GM19239 (cell line): Measurements from ENCODE around the gene AQP6.

Experiments used
- DNase-seq: peaks from one replicate; pipeline ENCODE4 v3.0.0; 2011; ENCODE audit warnings: low spot score; ENCODE audit not compliant: insufficient read length
- FAIRE-seq: peaks from 2 replicates; lab custom pipeline; 2011; peaks lifted over from hg19 to GRCh38; lab: Jason Lieb, UNC

The AQP6 gene

GRCh38 chr12:49967777-49968250 lies 4.9 kb upstream of the AQP6 start:
- no peak for DNase-seq
- no peak for FAIRE-seq

DNA sequence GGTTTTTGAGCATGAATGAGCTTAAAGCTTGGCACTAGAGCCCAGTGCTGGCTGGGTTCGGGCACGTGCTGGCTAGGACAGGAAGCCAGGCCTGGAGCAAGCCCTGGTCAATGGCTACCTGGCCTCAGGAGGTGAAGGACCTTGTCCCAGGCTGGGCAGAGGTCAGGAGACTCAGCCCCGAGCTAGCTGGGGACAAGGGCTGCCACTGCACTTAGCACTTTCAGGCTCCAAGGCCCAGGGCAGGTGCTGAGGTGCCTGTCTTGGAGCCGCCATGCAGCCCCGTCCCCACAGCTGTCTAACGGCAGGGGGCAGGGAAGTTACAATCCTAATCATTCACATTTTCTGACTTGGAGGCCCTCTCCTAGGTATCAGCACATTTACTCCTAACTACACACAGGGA lies 4.3 kb upstream of the AQP6 start:
- no peak for FAIRE-seq
- DNase-seq: no peak

DNA sequence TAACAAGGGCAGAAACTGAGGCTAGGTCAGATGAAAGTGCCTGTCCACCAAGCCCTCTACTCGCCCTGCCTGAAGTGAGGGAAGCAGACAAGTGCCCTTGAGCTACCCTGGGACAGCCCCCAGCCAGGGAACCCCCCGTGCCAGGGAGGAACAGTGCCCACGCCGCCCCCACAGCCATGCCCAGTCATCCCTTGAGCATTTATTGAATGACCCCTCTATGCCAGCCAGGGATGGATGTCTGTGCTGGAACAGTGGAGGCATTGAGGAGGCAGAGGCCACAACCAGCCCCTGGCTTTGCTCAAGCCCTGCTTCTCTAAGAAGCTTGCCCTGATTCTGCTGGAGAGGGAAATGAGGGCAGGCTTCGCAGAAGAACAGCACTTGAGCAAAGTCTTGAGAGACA lies 3.7 kb upstream of the AQP6 start:
- FAIRE-seq (no peak), DNase-seq (no peak)

DNA sequence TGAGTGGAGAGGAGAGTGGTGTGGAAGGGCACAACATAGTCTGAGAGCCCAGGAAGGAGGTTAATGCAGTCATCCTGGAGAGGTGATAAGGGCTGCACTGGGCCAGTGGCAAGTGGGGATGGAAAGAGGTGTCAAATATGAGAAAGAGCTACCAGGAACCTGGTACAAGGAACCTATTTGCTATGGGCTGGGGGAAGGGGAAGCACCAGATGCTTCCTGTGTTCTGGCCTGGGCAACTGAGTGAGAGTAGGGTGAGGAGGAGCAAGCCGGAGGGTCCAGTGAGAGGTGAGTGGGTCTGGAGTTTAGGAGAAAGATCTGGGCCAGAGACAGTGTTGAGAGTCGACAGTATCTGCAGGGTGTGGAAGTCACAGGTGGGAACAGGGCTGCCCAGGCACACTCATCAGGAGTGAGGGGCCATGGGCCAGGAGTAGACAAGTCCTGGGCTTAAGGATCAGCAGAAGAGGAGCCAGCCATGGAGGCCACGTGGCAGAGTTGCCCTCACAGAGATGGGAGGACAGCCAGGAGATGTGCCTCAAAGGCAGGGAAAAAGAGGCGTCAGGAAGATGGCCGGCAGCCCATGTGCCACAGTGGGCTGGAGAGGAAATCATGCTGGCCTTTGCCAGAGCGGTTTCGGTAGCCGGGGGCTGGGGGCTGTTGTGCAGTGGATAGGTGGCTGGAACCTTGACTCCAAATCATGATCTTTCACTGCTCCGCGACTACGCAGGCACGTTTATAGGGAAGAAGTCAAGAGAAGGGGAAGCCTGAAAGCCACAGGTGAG lies 2.9 kb upstream of the AQP6 start:
- FAIRE-seq (no peak), DNase-seq (no peak)

DNA sequence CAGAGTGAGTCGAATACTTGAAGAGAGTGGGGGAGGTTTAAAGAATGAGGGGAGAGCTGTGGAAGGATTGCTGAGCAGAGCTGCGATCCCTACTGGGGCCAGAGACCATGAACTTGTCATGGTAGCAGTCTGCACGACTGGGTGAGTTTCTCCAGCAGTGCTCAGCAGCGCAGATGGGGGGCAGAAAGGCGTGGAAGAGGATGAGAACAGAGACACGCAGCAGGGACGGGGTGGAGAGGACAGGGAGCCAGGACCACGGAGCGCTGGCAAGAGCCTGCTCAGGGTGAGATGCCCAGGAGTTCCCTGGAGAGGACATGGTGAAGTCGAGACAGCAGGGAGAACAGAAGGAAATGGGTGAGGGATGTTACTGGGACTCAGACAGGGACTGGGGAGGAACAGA lies 2.1 kb upstream of the AQP6 start:
- DNase-seq: no peak
- no peak for FAIRE-seq

GRCh38 chr12:49971141-49971540 lies 1.6 kb upstream of the AQP6 start:
- no peak for DNase-seq
- no peak for FAIRE-seq

- no peak for DNase-seq
- FAIRE-seq: no peak
These were observed 618 bp upstream of the AQP6 start for GRCh38 chr12:49972129-49972528.

DNA sequence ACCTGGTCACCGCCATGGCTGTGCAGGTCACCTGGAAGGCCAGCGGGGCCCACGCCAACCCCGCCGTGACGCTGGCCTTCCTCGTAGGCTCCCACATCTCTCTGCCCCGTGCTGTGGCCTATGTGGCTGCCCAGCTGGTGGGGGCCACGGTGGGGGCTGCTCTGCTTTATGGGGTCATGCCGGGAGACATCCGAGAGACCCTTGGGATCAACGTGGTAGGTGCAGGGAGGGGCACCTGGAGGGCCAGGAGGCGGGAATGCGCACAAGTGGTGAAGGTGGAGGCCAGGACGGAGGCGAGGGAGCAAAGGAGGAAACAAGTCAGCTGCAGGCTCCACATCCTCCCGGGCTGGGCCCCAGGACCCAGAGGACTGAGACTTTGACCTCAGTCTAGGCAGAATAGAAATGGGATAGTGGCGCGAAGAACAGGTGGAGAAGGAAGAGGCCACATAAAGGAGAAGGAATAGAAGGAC lies 649 bp downstream of the AQP6 start:
- FAIRE-seq: no peak
- no peak for DNase-seq

DNA sequence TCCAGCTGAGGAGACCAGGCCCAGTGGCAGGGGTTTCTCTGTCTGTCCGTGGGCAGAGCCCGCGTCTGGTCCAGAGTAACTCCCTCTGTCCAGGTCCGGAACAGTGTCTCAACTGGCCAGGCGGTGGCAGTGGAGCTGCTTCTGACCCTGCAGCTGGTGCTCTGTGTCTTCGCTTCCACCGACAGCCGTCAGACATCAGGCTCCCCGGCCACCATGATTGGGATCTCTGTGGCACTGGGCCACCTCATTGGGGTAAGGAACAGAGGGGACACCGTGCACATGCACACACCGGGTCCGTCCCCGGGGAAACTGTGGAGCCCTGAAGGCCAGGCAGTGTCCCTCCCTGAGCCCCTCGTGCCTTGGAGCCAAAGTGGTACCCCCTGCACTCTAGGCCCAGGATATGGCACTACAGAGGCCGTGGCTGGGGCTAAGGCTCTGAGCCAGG lies 1.5 kb downstream of the AQP6 start:
- no peak for DNase-seq
- FAIRE-seq: no peak

DNA sequence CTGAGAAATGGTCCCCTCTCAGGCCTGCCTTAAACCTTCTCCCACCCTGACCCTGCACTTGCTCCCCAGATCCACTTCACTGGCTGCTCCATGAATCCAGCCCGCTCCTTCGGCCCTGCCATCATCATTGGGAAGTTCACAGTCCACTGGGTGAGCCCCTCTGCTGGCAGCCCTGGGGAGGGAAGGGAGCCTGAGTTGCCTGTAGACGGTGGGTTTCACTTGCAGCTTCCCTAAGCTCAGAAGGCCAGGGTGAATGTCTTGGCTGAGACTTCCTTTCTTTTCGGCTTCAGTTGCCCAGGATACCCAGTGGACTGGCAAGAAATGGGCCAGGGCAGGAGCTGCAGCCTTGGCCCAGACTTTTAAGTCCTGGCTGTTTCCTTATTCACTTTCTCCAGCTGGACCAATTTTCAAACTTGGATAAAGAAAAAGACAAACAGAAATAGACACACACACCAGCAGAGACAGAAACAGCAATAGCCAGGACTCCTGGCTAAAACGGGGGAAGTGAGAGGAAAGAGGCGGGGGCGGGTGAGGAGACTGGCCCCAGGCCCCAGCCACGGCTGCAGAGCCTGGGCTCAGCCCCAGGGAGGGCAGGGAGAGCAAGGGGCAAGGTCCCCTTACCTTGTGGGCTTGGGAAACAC lies 2.0 kb downstream of the AQP6 start:
- no peak for DNase-seq
- no peak for FAIRE-seq

GRCh38 chr12:49975318-49975761 lies 2.6 kb downstream of the AQP6 start:
- FAIRE-seq (no peak), DNase-seq (no peak)

DNA sequence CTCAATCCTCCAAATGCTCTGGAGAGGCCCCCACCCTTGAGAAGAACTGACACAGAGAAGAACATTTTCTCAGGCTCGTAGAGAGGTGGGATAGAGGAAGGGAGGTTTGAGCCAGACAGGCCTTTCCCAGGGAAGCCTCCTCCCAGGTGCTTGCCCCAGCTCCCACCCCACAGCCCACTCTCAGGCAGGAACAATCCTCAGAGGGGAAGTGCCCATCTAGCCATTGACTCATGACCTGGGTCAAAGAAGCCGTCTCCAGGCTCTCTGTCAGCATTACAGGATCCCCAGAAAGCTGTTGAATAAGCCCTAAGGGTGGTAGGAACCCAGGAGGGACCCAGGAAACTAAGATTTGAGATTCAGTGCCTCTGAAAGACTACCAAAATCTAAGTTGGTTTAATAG lies 3.8 kb downstream of the AQP6 start:
- FAIRE-seq (no peak), DNase-seq (no peak)

DNA sequence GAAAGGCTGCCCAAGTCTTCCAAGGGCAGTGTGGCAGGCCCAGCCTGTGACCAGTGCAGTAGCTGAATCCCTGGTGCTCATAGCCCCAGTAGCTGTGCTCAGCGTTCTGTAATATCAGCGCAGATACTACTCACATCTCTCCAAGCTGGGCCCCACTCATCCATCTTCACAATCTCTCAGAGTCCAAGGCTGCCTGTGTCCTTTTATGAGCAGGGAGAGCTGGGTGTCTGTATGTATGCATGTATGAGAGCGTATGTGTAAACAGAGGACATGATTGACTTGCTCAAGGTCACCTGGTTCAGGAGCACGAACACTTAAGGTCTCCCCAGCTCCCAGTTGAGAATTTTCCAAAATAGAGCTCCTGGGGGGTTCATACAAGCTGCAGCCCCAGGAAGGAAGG lies 5.4 kb downstream of the AQP6 start:
- FAIRE-seq: no peak
- DNase-seq: no peak

DNA sequence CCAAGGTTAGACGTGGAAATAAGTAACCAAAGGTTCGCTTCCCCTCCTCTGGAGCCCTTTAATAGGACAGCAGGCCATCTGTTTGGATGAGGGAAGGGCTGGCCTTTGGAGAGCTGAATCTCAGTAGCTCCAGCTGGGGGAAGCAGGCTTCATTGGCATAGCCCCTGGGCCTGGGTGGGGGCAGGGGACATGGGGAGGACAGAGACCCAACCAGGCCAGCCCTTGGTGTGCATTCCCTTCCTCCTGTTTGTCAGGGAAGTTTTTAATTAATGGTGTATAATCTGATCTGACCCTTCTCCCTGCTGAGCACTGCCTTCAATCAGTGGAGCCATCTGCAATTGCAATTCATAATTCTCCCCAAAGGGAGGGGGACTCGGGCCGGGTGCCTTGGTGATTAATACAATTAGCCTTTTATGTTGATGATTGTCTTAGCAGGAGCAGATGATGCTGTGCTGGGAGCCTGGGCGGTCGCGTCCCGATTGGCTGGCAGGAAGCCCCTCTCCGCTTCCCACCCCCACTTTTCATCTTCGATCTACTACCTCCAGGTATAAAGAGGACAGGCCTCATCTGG lies 6.4 kb downstream of the AQP6 start:
- no peak for FAIRE-seq
- DNase-seq: no peak

- DNase-seq: no peak
- no peak for FAIRE-seq
These were observed 7.0 kb downstream of the AQP6 start for GRCh38 chr12:49979791-49980190.

GRCh38 chr12:49980501-49981349 lies 8.0 kb downstream of the AQP6 start:
- FAIRE-seq (no peak), DNase-seq (no peak)

DNA sequence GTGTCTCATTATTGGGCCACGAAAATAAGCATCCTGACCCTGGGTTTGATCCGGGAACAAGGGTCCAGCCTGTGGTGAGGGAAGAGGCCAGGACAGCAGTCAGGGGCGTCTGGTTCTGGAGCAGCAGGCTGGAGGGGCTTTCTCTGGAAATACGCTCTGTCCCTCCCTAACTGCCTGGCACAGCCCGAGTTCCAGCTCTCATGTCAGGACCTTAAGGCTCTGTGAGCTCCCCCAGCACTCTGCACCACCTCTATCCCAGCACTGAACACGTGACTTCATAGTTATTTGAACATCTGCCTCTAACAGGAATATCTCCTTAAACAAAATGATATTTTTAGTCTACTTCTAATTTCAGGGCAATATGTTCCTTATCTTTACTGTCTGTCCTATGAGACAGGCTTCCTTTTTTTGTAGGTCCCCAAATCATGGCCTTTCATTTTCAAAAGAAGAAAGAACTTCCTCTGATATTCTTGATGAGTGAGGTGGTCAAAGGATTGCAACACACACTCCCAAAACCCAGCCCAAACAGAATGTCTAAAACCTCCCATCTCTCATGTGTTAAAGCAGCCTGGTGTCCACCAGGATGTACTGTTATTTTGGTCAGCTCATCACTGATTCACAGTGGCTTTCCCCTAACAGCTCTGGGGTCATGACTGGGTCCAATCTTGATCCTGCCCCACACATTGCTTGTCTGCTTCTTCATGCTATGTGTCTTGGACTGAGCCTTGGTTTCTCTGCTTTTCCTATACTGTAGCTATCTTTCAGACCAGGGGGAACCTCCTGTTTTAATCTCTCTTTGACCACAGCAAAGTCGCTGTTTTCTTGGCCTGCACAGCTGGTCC lies 9.7 kb downstream of the AQP6 start:
- FAIRE-seq (no peak), DNase-seq (no peak)

DNA sequence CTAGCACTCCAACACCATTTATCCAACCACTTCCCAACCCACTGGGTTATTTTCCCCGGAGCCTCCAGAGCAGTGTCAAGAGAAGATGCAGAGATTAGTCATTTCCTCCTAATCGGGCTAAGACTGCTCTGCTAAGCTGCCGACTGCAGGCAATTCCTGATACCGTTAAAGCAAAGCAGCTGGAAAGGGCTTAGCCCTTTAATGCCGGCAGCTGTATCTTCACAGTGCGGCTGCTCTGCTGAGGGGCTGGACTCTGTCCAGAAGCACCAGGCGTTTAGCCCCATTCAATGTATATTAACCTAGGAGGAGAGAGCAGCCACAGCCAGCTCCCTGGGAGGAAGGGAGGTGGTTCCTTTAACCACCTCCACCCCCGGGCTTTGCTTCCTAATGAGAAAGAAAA lies 11.1 kb downstream of the AQP6 start:
- DNase-seq: no peak
- FAIRE-seq: no peak

GRCh38 chr12:49984476-49985359 lies 12.0 kb downstream of the AQP6 start:
- DNase-seq: no peak
- no peak for FAIRE-seq
